GM12878 (cell line): ENCODE measurements around the gene DNAH2. TPM values are rescaled to one million over a fixed set of nuclear protein-coding genes. Genes with fewer than 3 reads are reported as not detected.
A peak's percentile ranks its signal among the peaks of the same experiment; 100 is the strongest.

Experiments used
- EP300 ChIP-seq, 2 experiments: fragments of 150-350 bp in 1 of 2; IDR thresholded peaks; 2 replicates each; pipeline ENCODE4 v1.6.1; 2011 to 2012; ENCODE audit warnings: low read depth in 2 of 2, low read length in 2 of 2, borderline replicate concordance in 1 of 2, improper control_type of control experiment in 1 of 2, inconsistent platforms in 1 of 2; ENCODE audit not compliant: control insufficient read depth in 1 of 2
- GATAD2B ChIP-seq: fragments of 450-650 bp; conservative IDR thresholded peaks from 2 replicates; pipeline ENCODE4 v1.6.1; 2017; ENCODE audit warnings: low read depth, mild to moderate bottlenecking, moderate library complexity
- HDAC2 ChIP-seq: fragments of 200-600 bp; sonication (generic); IDR thresholded peaks from 2 replicates; pipeline ENCODE4 v1.6.1; 2017
- HDGF ChIP-seq: fragments of 450-650 bp; IDR thresholded peaks from 2 replicates; pipeline ENCODE4 v1.6.1; 2016; ENCODE audit warnings: antibody characterized with exemption
- NRF1 ChIP-seq: conservative IDR thresholded peaks from 2 replicates; pipeline ENCODE4 v1.6.1; 2011; ENCODE audit warnings: mild to moderate bottlenecking, low read depth, low read length, improper control_type of control experiment
- TBL1XR1 ChIP-seq: IDR thresholded peaks from 2 replicates; pipeline ENCODE4 v1.6.1; 2012; ENCODE audit warnings: low read depth, low read length, improper control_type of control experiment
- TCF12 ChIP-seq: IDR thresholded peaks from 2 replicates; pipeline ENCODE4 v1.6.1; 2011; ENCODE audit warnings: low read depth, mild to moderate bottlenecking, low read length
- ZNF622 ChIP-seq: fragments of 450-650 bp; IDR thresholded peaks from 2 replicates; pipeline ENCODE4 v1.6.1; 2017; ENCODE audit warnings: mild to moderate bottlenecking, inconsistent platforms
- polyA plus RNA-seq, 11 experiments: library from polyadenylated mRNA; depleted of rRNA in 4 of 11; unstranded in 6 of 11; stranded (reverse) in 5 of 11; fragments of >200 nt; fragmentation: Nextera tagmentation in 4 of 11; fragmentation: Illumina TruSeq in 1 of 11; extraction: Ambion mirVana in 4 of 11; extraction: Trizol in 1 of 11; gene quantifications; 1 replicate in 1 of 11; 2 replicates in 10 of 11; pipeline versions ENCODE4 v1.2.1 to v1.2.3, GENCODE V29; 2011 to 2016; ENCODE audit warnings: inconsistent platforms in 2 of 11, missing spikeins in 2 of 11, low read depth in 1 of 11
- total RNA-seq, 4 experiments: library from RNA; depleted of rRNA in 3 of 4; stranded (reverse); fragments of >200 nt in 3 of 4; fragmentation: Illumina TruSeq in 1 of 4; extraction: Trizol in 1 of 4; gene quantifications; 2 replicates each; pipeline versions ENCODE4 v1.2.1 to v1.2.3, GENCODE V29; 2013 to 2021
- TF ChIP-seq, protein P1 (sequence below): IDR thresholded peaks from 2 replicates; pipeline ENCODE4 v1.6.1; 2011; ENCODE audit warnings: borderline replicate concordance, low read depth, mild to moderate bottlenecking, moderate library complexity, low read length; ENCODE audit not compliant: insufficient read depth, poor library complexity, severe bottlenecking
- TF ChIP-seq, protein P2 (sequence below): fragments of 450-650 bp; IDR thresholded peaks from 2 replicates; pipeline ENCODE4 v1.6.1; 2017; ENCODE audit warnings: mild to moderate bottlenecking, moderate library complexity
- TF ChIP-seq, protein P3 (sequence below): IDR thresholded peaks from 2 replicates; pipeline ENCODE4 v1.6.1; 2012; ENCODE audit warnings: low read depth, low read length, improper control_type of control experiment
- TF ChIP-seq, protein P4 (sequence below): IDR thresholded peaks from 2 replicates; pipeline ENCODE4 v1.6.1; 2011; ENCODE audit warnings: low read depth, mild to moderate bottlenecking, low read length, moderate library complexity, borderline replicate concordance; ENCODE audit errors: extremely low read depth
- TF ChIP-seq, protein P5 (sequence below): fragments of 450-650 bp; formaldehyde crosslinking; IDR thresholded peaks from 2 replicates; pipeline ENCODE4 v1.4.0; 2020; ENCODE audit warnings: mild to moderate bottlenecking, moderate library complexity

The DNAH2 gene
- total and polyA plus RNA-seq, 10 of the 15 experiments (the other 5 are each of a cell fraction or from before 2014, with no cell fraction given) = not detected

DNA sequence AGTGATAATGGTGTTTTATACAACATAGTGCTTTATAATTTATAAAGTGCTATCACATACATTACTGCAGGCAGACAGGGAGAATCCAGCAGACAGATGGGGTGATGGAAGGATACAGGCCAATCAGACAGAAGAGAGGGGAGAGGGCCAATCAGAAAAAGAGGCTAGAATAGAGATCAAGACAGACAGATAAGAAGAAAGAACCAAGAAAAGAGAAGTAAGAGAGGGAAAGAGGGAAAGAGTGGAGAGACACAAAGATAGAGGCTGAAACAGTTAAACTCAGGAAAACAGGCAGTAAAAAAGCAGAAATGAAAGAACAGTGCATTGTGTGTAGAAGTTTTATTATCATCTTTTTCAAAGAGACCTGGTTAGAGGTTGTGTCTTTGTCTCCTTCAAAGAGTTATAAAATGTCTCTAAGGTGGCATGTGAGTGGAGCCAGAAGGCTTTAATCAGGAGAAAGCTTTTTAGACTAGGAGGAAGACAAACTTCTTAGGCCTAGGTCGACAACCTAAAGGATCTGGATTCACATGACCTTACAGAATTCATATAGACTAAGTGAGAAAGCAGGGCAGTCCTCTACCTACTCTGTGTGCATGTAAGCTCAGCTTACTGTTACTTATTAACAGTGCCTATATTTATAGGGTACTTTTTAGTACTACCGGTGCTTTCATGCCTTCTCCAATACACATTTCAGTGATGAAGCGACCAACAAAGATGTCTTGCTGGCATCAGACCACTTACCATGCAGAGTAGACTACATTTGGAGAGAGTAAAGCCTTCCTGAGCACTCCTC is 162.7 kb downstream of the DNAH2 start (continued):
- TF ChIP-seq HDGF (peak; percentile 79), EP300 (IDR thresholded peaks at IDR 0.05; ENCODE audit: borderline replicate concordance in 1 of 2, control insufficient read depth in 1 of 2, low read depth in 2 of 2, low read length in 2 of 2) (no peak), TBL1XR1 (no peak), TCF12 (no peak), ZNF622 (no peak), GATAD2B (no peak), NRF1 (no peak), HDAC2 (no peak)
- TF ChIP-seq, protein P1, sequence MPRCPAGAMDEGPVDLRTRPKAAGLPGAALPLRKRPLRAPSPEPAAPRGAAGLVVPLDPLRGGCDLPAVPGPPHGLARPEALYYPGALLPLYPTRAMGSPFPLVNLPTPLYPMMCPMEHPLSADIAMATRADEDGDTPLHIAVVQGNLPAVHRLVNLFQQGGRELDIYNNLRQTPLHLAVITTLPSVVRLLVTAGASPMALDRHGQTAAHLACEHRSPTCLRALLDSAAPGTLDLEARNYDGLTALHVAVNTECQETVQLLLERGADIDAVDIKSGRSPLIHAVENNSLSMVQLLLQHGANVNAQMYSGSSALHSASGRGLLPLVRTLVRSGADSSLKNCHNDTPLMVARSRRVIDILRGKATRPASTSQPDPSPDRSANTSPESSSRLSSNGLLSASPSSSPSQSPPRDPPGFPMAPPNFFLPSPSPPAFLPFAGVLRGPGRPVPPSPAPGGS = no peak
- TF ChIP-seq, protein P2, sequence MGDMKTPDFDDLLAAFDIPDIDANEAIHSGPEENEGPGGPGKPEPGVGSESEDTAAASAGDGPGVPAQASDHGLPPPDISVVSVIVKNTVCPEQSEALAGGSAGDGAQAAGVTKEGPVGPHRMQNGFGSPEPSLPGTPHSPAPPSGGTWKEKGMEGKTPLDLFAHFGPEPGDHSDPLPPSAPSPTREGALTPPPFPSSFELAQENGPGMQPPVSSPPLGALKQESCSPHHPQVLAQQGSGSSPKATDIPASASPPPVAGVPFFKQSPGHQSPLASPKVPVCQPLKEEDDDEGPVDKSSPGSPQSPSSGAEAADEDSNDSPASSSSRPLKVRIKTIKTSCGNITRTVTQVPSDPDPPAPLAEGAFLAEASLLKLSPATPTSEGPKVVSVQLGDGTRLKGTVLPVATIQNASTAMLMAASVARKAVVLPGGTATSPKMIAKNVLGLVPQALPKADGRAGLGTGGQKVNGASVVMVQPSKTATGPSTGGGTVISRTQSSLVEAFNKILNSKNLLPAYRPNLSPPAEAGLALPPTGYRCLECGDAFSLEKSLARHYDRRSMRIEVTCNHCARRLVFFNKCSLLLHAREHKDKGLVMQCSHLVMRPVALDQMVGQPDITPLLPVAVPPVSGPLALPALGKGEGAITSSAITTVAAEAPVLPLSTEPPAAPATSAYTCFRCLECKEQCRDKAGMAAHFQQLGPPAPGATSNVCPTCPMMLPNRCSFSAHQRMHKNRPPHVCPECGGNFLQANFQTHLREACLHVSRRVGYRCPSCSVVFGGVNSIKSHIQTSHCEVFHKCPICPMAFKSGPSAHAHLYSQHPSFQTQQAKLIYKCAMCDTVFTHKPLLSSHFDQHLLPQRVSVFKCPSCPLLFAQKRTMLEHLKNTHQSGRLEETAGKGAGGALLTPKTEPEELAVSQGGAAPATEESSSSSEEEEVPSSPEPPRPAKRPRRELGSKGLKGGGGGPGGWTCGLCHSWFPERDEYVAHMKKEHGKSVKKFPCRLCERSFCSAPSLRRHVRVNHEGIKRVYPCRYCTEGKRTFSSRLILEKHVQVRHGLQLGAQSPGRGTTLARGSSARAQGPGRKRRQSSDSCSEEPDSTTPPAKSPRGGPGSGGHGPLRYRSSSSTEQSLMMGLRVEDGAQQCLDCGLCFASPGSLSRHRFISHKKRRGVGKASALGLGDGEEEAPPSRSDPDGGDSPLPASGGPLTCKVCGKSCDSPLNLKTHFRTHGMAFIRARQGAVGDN = no peak
- TF ChIP-seq, protein P3, sequence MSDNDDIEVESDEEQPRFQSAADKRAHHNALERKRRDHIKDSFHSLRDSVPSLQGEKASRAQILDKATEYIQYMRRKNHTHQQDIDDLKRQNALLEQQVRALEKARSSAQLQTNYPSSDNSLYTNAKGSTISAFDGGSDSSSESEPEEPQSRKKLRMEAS = no peak
- TF ChIP-seq, protein P4, sequence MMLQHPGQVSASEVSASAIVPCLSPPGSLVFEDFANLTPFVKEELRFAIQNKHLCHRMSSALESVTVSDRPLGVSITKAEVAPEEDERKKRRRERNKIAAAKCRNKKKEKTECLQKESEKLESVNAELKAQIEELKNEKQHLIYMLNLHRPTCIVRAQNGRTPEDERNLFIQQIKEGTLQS = no peak
- TF ChIP-seq, protein P5, sequence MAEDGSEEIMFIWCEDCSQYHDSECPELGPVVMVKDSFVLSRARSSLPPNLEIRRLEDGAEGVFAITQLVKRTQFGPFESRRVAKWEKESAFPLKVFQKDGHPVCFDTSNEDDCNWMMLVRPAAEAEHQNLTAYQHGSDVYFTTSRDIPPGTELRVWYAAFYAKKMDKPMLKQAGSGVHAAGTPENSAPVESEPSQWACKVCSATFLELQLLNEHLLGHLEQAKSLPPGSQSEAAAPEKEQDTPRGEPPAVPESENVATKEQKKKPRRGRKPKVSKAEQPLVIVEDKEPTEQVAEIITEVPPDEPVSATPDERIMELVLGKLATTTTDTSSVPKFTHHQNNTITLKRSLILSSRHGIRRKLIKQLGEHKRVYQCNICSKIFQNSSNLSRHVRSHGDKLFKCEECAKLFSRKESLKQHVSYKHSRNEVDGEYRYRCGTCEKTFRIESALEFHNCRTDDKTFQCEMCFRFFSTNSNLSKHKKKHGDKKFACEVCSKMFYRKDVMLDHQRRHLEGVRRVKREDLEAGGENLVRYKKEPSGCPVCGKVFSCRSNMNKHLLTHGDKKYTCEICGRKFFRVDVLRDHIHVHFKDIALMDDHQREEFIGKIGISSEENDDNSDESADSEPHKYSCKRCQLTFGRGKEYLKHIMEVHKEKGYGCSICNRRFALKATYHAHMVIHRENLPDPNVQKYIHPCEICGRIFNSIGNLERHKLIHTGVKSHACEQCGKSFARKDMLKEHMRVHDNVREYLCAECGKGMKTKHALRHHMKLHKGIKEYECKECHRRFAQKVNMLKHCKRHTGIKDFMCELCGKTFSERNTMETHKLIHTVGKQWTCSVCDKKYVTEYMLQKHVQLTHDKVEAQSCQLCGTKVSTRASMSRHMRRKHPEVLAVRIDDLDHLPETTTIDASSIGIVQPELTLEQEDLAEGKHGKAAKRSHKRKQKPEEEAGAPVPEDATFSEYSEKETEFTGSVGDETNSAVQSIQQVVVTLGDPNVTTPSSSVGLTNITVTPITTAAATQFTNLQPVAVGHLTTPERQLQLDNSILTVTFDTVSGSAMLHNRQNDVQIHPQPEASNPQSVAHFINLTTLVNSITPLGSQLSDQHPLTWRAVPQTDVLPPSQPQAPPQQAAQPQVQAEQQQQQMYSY (CRISPR knock-in tag) = no peak
